A549 (cell line): Measurements from ENCODE around the gene AAGAB. TPM values are rescaled to one million over a fixed set of nuclear protein-coding genes. Genes with fewer than 3 reads are reported as not detected.

Experiments
- ATAC-seq, 2 experiments: fragments of 200-7000 bp in 1 of 2; fragments of >200 bp in 1 of 2; cut with Nextera tagmentation in 1 of 2; cut with Tn5 transposase in 1 of 2; 3 replicates each; pipeline versions ENCODE4 v1.8.0 to v1.9.1; 2018 to 2020; ENCODE audit warnings: mild to moderate bottlenecking in 1 of 2, moderate library complexity in 1 of 2
- CTCF ChIA-PET: fragments of 300-600 bp; sonication (Branson Sonifier 250); formaldehyde crosslinking; extraction: SDS; loops from one replicate; lab custom pipeline; 2021; ENCODE audit warnings: antibody characterized with exemption, inconsistent platforms; lab: Yijun Ruan, JAX
- POLR2A ChIA-PET: fragments of 350-600 bp; formaldehyde crosslinking; extraction: SDS; loops from one replicate; lab custom pipeline; 2021; ENCODE audit warnings: antibody characterized with exemption, inconsistent platforms; lab: Yijun Ruan, JAX
- DNase-seq, 2 experiments: peaks; one replicate each; pipeline versions ENCODE4 v3.0.0 to v3.0.0-alpha.2; 2011 to 2016; ENCODE audit warnings: low read depth in 1 of 2, low spot score in 1 of 2
- FAIRE-seq: peaks from 2 replicates; lab custom pipeline; 2011; peaks lifted over from hg19 to GRCh38; lab: Jason Lieb, UNC
- H3K27ac ChIP-seq, 2 experiments: fragments of >200 bp; sonication (Bioruptor Twin); formaldehyde crosslinking; 3 replicates each; pipeline ENCODE4 v1.5.1; 2016 to 2017
- H3K4me1 ChIP-seq: fragments of >200 bp; sonication (Bioruptor Twin); formaldehyde crosslinking; 3 replicates; pipeline ENCODE4 v1.6.1; 2016
- H3K4me2 ChIP-seq: fragments of >200 bp; sonication (Bioruptor Twin); formaldehyde crosslinking; 3 replicates; pipeline ENCODE4 v1.6.1; 2016
- H3K4me3 ChIP-seq: fragments of >200 bp; sonication (Bioruptor Twin); formaldehyde crosslinking; 3 replicates; pipeline ENCODE4 v1.5.1; 2016
- H3K9me3 ChIP-seq: fragments of >200 bp; sonication (Bioruptor Twin); formaldehyde crosslinking; 3 replicates; pipeline ENCODE4 v1.6.1; 2016
- CBX8 ChIP-seq: fragments of 200-600 bp; sonication (generic); IDR thresholded peaks from 2 replicates; pipeline ENCODE4 v1.6.1; 2016
- CEBPB ChIP-seq, 2 experiments: fragments of >200 bp in 1 of 2; sonication (Bioruptor Twin) in 1 of 2; formaldehyde crosslinking in 1 of 2; IDR thresholded peaks; 2 replicates each; pipeline ENCODE4 v1.6.1; 2012 to 2016
- EHF ChIP-seq: fragments of 250-450 bp; sonication (Bioruptor Pico); IDR thresholded peaks from 2 replicates; pipeline ENCODE4 v1.5.0; 2020; ENCODE audit warnings: mild to moderate bottlenecking
- HOXB13 ChIP-seq: fragments of 250-450 bp; sonication (Bioruptor Pico); IDR thresholded peaks from 2 replicates; pipeline ENCODE4 v1.5.0; 2020; ENCODE audit warnings: low read depth, mild to moderate bottlenecking, moderate library complexity
- JUNB ChIP-seq: fragments of >200 bp; sonication (Bioruptor Twin); formaldehyde crosslinking; IDR thresholded peaks from 2 replicates; pipeline ENCODE4 v1.6.1; 2016
- POLR2A ChIP-seq: IDR thresholded peaks from 2 replicates; pipeline ENCODE4 v1.6.1; 2012; ENCODE audit warnings: mild to moderate bottlenecking, low read length
- POLR2AphosphoS2 ChIP-seq: conservative IDR thresholded peaks from 2 replicates; pipeline ENCODE4 v1.6.1; 2012; ENCODE audit warnings: low read length, improper control_type of control experiment, inconsistent platforms
- RAD21 ChIP-seq, 2 experiments: fragments of >200 bp in 1 of 2; sonication (Bioruptor Twin) in 1 of 2; formaldehyde crosslinking in 1 of 2; IDR thresholded peaks in 1 of 2; conservative IDR thresholded peaks in 1 of 2; 2 replicates in 1 of 2; 3 replicates in 1 of 2; pipeline ENCODE4 v1.6.1; 2012 to 2018; ENCODE audit warnings: inconsistent platforms in 1 of 2
- SMC3 ChIP-seq: fragments of >200 bp; sonication (Bioruptor Twin); formaldehyde crosslinking; IDR thresholded peaks from 3 replicates; pipeline ENCODE4 v1.6.1; 2018; ENCODE audit warnings: inconsistent platforms
- SREBF2 ChIP-seq: fragments of 450-650 bp; IDR thresholded peaks from 2 replicates; pipeline ENCODE4 v1.6.1; 2014; ENCODE audit warnings: mild to moderate bottlenecking, moderate library complexity
- TP53 ChIP-seq: fragments of 250-450 bp; sonication (Bioruptor Pico); IDR thresholded peaks from 2 replicates; pipeline ENCODE4 v1.5.0; 2021; ENCODE audit warnings: mild to moderate bottlenecking, moderate library complexity
- ZC3H11A ChIP-seq: fragments of 450-650 bp; IDR thresholded peaks from 2 replicates; pipeline ENCODE4 v1.6.1; 2014; ENCODE audit warnings: antibody characterized with exemption, mild to moderate bottlenecking
- ZSCAN20 ChIP-seq: fragments of 250-450 bp; sonication (Bioruptor Pico); IDR thresholded peaks from 2 replicates; pipeline ENCODE4 v1.8.0; 2022; ENCODE audit warnings: mild to moderate bottlenecking, moderate library complexity
- WGBS: methylation state at CpG from one replicate; pipeline ENCODE4 v1.1.6; 2017; ENCODE audit errors: missing lambda C conversion rate; 5-methylcytosine and 5-hydroxymethylcytosine counted together
- polyA plus RNA-seq, 4 experiments: library from polyadenylated mRNA; depleted of rRNA in 3 of 4; stranded (reverse); fragments of >200 nt; fragmentation: RNase III in 1 of 4; extraction: RNeasy Plus Mini Kit Qiagen cat#74134 plus additional on column Dnase treatment in 1 of 4; gene quantifications; 2 replicates in 3 of 4; 3 replicates in 1 of 4; pipeline ENCODE4 v1.2.3, GENCODE V29; 2011 to 2017
- TF ChIP-seq, protein P1 (sequence below): fragments of >200 bp; sonication (Bioruptor Twin); formaldehyde crosslinking; IDR thresholded peaks from 3 replicates; pipeline ENCODE4 v1.5.1; 2016
- TF ChIP-seq, protein P2 (sequence below): IDR thresholded peaks from 2 replicates; pipeline ENCODE4 v1.6.1; 2012

The AAGAB gene
- polyA plus RNA-seq, 2 of the 4 experiments (the other 2 are of a cell fraction) = 68.9 to 107 TPM

DNA sequence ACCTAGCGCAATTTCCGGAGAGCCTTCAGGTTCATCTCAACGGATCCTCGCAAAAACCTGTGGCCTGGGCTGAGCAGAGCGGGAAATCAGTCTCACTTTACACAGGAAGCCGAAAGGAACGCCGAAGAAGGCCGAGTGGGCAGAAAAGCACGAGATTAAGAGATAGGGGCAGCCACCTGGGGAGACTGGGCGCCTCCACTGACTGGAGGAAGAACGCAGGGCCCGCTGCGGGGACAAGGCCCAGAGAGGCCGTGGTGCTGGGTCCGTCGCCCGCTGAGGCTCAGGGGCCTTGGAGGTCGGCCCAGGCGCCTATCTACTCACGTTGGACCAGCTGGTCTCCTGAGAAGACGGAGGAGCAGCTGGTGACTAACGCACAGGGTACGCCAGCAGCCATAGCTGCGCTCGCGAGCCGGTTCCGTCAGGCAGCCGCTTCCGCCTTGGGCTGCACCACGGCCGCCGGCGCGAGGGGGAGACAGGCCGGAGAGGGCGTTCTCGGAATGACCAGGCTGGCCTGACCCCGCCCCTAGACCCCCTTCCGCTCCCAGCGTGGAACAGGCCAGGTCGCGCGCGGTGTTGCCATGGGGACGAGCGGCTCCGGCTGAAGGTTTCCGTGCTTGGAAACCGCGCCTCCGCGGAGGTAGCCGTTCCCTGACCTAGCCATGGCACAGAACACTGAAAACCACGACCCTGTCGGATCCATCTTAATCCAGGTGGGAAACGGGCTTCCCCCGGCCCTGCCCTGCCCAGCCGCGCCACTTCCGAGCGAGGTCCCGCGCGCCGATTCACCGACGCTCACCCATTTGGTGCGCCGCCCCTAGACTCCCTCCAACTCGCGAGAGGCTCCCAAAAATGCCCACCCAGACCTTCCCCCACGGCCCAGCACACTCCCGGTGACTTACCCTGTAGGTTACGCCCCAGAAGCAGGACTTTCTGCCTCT, at the start of gene AAGAB, which contains the start of gene IQCH (continued):
- no peak for TF ChIP-seq CBX8
- TF ChIP-seq, all 56 proteins: peak for 20

DNA sequence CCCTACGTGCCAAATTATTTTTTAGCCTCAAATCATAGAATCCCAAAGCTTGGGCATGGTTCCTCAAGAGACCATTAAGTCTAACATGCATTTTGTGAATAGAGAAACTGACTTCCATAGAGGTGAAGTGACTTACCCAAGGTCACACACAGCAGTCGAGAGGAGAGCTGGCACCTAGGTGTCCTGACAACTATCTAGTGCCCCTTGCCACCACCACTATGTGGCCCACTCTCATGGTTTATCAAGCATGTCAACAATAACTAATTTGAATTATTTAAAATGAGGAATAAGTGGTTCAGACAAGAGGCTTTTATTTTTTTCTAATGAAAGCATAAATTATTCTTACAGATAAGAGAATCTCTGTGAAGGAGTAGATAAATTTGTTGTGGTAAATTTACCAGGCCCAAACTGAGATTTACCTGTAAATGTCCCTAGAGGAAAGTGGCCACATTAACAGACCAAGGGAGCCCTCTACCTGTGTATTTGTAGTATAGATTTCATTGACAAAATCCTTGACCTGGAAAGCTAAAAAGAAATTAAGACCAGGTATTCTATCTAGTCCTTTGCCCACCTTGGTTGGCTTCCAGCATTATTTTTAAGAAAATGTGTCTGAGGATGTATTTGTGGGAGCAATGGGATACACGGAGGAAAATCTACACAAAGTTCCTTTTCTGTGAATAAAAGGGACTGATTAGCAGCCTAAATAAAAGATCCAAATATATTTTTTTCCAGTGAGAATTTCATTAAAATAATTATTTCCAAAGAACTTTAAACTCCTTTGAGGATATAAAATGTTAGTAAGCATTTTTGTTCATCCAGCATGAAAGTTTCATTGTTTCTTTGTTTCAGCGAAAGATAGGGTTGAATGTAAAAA, 49.3 kb upstream of the AAGAB start:
- 46% methylated on average over 4 of the region's 4 CpGs for WGBS
- CTCF ChIA-PET = interaction anchor here (0.6 to 3.9 kb wide), 69 partner anchors 9 to 531 kb away, joined by 3 to 115 read pairs (median 4); no protein-coding TSS in a partner anchor
- peak overlapping the region in 1 of 2 experiments; percentile 49; a peak in 2 of 6 replicates for H3K27ac ChIP-seq
- ATAC-seq (peak; percentile 71 to 90), FAIRE-seq (peak; percentile 61), DNase-seq (peak; percentile 30 to 76)
- TF ChIP-seq EHF (CRISPR knock-in tag) (no peak), RAD21 (conservative IDR thresholded peaks at IDR 0.05 in 1 of 2, IDR thresholded peaks at IDR 0.05 in 1 of 2) (peak; percentile 96 to 98), POLR2A (no peak), SMC3 (peak; percentile 98)
- TF ChIP-seq, protein P1, sequence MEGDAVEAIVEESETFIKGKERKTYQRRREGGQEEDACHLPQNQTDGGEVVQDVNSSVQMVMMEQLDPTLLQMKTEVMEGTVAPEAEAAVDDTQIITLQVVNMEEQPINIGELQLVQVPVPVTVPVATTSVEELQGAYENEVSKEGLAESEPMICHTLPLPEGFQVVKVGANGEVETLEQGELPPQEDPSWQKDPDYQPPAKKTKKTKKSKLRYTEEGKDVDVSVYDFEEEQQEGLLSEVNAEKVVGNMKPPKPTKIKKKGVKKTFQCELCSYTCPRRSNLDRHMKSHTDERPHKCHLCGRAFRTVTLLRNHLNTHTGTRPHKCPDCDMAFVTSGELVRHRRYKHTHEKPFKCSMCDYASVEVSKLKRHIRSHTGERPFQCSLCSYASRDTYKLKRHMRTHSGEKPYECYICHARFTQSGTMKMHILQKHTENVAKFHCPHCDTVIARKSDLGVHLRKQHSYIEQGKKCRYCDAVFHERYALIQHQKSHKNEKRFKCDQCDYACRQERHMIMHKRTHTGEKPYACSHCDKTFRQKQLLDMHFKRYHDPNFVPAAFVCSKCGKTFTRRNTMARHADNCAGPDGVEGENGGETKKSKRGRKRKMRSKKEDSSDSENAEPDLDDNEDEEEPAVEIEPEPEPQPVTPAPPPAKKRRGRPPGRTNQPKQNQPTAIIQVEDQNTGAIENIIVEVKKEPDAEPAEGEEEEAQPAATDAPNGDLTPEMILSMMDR = peak; percentile 96
- peaks cover 20% of the 10 kb centered on the region; the same call in 2 of the 3 replicates for H3K4me1 ChIP-seq
- H3K9me3 ChIP-seq = no peaks in the 10 kb centered on the region
- no peak overlapping the region for H3K4me2 ChIP-seq
- POLR2A ChIA-PET = interaction anchor here (0.9 kb wide), 1 partner anchor 357 kb away, joined by 3 read pairs; no protein-coding TSS in a partner anchor
- no peak overlapping the region for H3K4me3 ChIP-seq

GRCh38 chr15:67300266-67301025, 46.0 kb upstream of the AAGAB start:
- H3K4me2 ChIP-seq = no peak overlapping the region
- DNase-seq (no peak), FAIRE-seq (peak; percentile 7), ATAC-seq (no peak)
- H3K27ac ChIP-seq = no peak overlapping the region
- 69% methylated on average over 2 of the region's 2 CpGs for WGBS
- no peak overlapping the region for H3K4me3 ChIP-seq
- H3K9me3 ChIP-seq = no peaks in the 10 kb centered on the region
- POLR2A ChIA-PET = no interaction called here
- CTCF ChIA-PET = interaction anchor here (0.9 to 9.1 kb wide), 5 partner anchors 10 to 359 kb away, joined by 3 to 76 read pairs (median 4); no protein-coding TSS in a partner anchor
- H3K4me1 ChIP-seq = peaks cover 11% of the 10 kb centered on the region; the same call in 2 of the 3 replicates
- TF ChIP-seq JUNB (no peak), SREBF2 (no peak), CEBPB (IDR thresholded peaks at IDR 0.05) (no peak), POLR2AphosphoS2 (no peak), TP53 (CRISPR knock-in tag) (no peak), HOXB13 (CRISPR knock-in tag) (no peak), ZSCAN20 (CRISPR knock-in tag) (no peak), ZC3H11A (no peak)
- TF ChIP-seq, protein P2, sequence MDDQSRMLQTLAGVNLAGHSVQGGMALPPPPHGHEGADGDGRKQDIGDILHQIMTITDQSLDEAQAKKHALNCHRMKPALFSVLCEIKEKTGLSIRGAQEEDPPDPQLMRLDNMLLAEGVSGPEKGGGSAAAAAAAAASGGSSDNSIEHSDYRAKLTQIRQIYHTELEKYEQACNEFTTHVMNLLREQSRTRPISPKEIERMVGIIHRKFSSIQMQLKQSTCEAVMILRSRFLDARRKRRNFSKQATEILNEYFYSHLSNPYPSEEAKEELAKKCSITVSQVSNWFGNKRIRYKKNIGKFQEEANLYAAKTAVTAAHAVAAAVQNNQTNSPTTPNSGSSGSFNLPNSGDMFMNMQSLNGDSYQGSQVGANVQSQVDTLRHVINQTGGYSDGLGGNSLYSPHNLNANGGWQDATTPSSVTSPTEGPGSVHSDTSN = no peak
